ENCODE data around the gene TMPRSS6.

Gene TMPRSS6

GRCh38 chr22:37112084-37112728 lies 2.7 kb upstream of the TMPRSS6 start:
- DNase-seq: no peak

GRCh38 chr22:37111156-37111717 lies 1.7 kb upstream of the TMPRSS6 start:
- DNase-seq: no peak

GRCh38 chr22:37107816-37108621 lies 1.5 kb downstream of the TMPRSS6 start:
- DNase-seq: no peak

- no peak for DNase-seq
Observed at GRCh38 chr22:37105990-37106389, 3.5 kb downstream of the TMPRSS6 start.

GRCh38 chr22:37105154-37105553 lies 4.4 kb downstream of the TMPRSS6 start:
- DNase-seq: no peak

GRCh38 chr22:37103656-37104452 lies 5.7 kb downstream of the TMPRSS6 start:
- DNase-seq: no peak

- no peak for DNase-seq
Observed at GRCh38 chr22:37103151-37103550, 6.4 kb downstream of the TMPRSS6 start.

GRCh38 chr22:37101311-37102066 lies 8.0 kb downstream of the TMPRSS6 start:
- DNase-seq: no peak

- no peak for DNase-seq
Observed at GRCh38 chr22:37100589-37101127, 8.9 kb downstream of the TMPRSS6 start.

- no peak for DNase-seq
Observed at GRCh38 chr22:37098976-37099591, 10.4 kb downstream of the TMPRSS6 start.

GRCh38 chr22:37097346-37097745 lies 12.2 kb downstream of the TMPRSS6 start:
- DNase-seq: no peak

- DNase-seq: no peak
Observed at GRCh38 chr22:37095113-37095512, 14.4 kb downstream of the TMPRSS6 start.

- no peak for DNase-seq
Observed at GRCh38 chr22:37094239-37094638, 15.3 kb downstream of the TMPRSS6 start.

- DNase-seq: no peak
Observed at GRCh38 chr22:37092997-37093396, 16.5 kb downstream of the TMPRSS6 start.

GRCh38 chr22:37091994-37092393 lies 17.5 kb downstream of the TMPRSS6 start:
- DNase-seq: no peak

- no peak for DNase-seq
Observed at GRCh38 chr22:37090920-37091695, 18.4 kb downstream of the TMPRSS6 start.

GRCh38 chr22:37089434-37089833 lies 20.1 kb downstream of the TMPRSS6 start:
- DNase-seq: no peak

- no peak for DNase-seq
Observed at GRCh38 chr22:37088750-37089408, 20.6 kb downstream of the TMPRSS6 start.

GRCh38 chr22:37088108-37088605 lies 21.4 kb downstream of the TMPRSS6 start:
- no peak for DNase-seq

GRCh38 chr22:37086184-37086583 lies 23.3 kb downstream of the TMPRSS6 start:
- no peak for DNase-seq

Measured in suppressor macrophage treated with lipopolysaccharide for 4 hours (primary cell).